IPS-15b (cell line): ENCODE results near the gene CDHR1.
"Not testable (repeated sequence)": the region's sequence is repeated elsewhere in the genome, so short reads cannot be mapped to it uniquely, and the experiment has no call there.

Experiments used
- H3K27me3 ChIP-seq: one replicate; pipeline ENCODE4 v1.6.1; 2013; ENCODE audit warnings: low read length; ENCODE audit not compliant: control insufficient read depth, insufficient read depth
- H3K36me3 ChIP-seq: one replicate; pipeline ENCODE4 v1.6.1; 2013; ENCODE audit warnings: low read length; ENCODE audit not compliant: control insufficient read depth, insufficient read depth
- H3K4me1 ChIP-seq: one replicate; pipeline ENCODE4 v1.6.1; 2013; ENCODE audit warnings: mild to moderate bottlenecking, low read length; ENCODE audit not compliant: control insufficient read depth, insufficient read depth
- H3K4me3 ChIP-seq: one replicate; pipeline ENCODE4 v1.5.1; 2013; ENCODE audit warnings: low read depth, low read length
- H3K9ac ChIP-seq: one replicate; pipeline ENCODE4 v1.6.1; 2013; ENCODE audit warnings: low read depth, mild to moderate bottlenecking, low read length
- H3K9me3 ChIP-seq: one replicate; pipeline ENCODE4 v1.6.1; 2013; ENCODE audit warnings: mild to moderate bottlenecking, low read length; ENCODE audit not compliant: control insufficient read depth, insufficient read depth

The CDHR1 gene

GRCh38 chr10:84160663-84161362 lies 33.5 kb upstream of the CDHR1 start:
- Histone ChIP-seq H3K27me3 (no peaks in the 10 kb centered on the region), H3K4me3 (no peak overlapping the region), H3K9me3 (no peaks in the 10 kb centered on the region), H3K4me1 (peaks cover 43% of the 10 kb centered on the region), H3K36me3 (no peaks in the 10 kb centered on the region), H3K9ac (no peak overlapping the region)

DNA sequence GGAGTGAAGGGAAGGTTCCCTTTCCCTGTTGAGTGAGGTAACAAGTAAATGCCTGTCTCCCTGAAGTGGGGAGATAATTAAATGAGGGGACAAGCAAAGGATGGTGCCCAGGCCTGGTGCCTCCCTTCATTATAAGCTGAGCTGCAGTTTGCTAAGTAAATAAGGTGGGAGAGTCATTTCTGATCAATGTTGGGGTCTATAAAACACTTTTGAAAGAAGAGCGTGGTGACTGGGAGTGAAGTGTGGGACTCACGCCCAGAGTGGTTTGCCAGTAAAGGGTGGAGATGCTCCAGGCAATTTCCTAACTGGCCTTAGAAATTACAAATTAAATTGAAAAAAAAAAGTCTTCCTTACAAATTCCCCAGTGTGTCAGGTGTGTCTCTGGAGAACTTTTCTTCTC lies 30.3 kb upstream of the CDHR1 start:
- Histone ChIP-seq H3K9ac (no peak overlapping the region), H3K36me3 (no peaks in the 10 kb centered on the region), H3K27me3 (no peaks in the 10 kb centered on the region), H3K4me3 (no peak overlapping the region), H3K4me1 (peaks cover 42% of the 10 kb centered on the region), H3K9me3 (no peaks in the 10 kb centered on the region)

DNA sequence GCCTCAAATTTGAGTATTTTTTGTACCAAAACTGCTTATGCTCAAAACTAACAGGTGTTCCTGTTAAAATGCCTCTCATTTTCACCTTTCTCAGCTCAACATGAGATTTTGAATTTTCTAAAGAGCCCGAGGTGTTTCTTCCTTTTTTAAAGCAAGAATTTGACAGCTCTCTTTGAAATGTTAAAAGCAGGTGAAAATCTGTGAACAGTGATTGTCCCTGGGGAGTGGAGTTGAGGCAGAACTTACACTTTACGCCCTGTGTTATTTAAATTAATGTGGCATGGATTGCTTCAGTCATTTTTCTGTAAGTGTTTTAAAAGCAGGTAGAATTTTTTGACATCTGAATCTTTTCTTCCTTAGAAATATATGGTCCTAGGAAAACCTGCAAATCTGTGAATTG lies 29.9 kb upstream of the CDHR1 start:
- Histone ChIP-seq H3K4me3 (no peak overlapping the region), H3K9ac (no peak overlapping the region), H3K4me1 (peaks cover 40% of the 10 kb centered on the region), H3K36me3 (no peaks in the 10 kb centered on the region), H3K9me3 (no peaks in the 10 kb centered on the region), H3K27me3 (no peaks in the 10 kb centered on the region)

DNA sequence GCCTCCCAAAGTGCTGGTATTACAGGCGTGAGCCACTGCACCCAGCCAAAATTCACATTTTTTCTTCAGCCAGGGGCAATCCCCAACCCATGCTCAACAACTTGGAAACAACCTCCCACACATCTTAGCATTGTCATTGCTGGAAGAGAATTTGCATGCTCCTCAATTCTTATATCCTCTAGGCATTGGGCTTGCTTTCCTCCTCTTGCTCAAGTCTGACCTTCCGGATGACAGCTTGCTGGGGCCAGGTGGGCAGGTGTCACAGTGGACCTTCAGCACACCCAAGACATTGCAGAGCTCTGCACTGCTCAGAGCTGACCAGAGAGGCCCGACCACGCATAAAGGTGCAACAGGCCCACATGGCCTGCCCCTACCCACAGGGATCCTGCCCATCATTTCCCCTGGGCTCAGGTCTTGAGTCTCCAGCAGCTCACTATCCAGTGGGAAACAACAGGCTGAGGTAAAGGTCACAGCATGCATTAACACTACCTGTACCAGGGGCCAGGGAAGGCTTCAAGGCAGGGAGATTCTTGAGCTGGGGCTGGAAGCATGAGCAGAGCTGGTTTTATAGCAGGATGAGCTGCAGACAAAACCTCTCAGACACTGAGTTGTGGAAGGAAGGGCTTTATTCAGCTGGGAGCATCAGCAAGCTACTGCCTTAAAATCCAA lies 27.6 kb upstream of the CDHR1 start:
- H3K4me1 ChIP-seq, result peaks cover 23% of the 10 kb centered on the region
- H3K36me3 ChIP-seq, result no peaks in the 10 kb centered on the region
- H3K9ac ChIP-seq, result no peak overlapping the region
- no peak overlapping the region for H3K4me3 ChIP-seq
- no peaks in the 10 kb centered on the region for H3K27me3 ChIP-seq
- no peaks in the 10 kb centered on the region for H3K9me3 ChIP-seq

- not testable (repeated sequence) for H3K4me3 ChIP-seq, H3K9ac ChIP-seq, H3K36me3 ChIP-seq, H3K9me3 ChIP-seq, H3K27me3 ChIP-seq
- peaks cover 23% of the 10 kb centered on the region for H3K4me1 ChIP-seq
These were observed 27.1 kb upstream of the CDHR1 start for GRCh38 chr10:84167289-84167653.

DNA sequence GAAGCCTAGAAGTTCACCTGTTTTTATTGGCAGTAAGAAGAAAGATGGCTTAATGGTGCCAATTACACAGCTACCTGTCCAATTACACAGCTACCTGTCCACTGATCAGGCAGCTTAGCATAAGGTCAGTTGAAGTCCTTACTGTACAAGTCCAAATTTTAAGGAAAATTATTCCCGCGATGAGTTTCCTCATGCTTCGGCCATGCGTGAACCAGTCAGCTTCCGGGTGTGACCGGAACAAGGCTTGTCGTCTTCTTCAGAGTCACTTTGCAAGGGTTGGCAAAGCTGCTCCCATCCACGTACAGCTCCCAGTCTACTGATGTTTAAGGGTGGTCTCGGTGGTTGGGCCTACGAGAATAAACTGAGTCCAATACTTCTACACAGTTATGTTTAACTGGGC lies 26.0 kb upstream of the CDHR1 start:
- H3K4me3 ChIP-seq, H3K9me3 ChIP-seq, H3K9ac ChIP-seq, H3K36me3 ChIP-seq, H3K27me3 ChIP-seq: not testable (repeated sequence)
- H3K4me1 ChIP-seq, result peaks cover 18% of the 10 kb centered on the region

GRCh38 chr10:84171237-84171636 lies 23.1 kb upstream of the CDHR1 start:
- H3K36me3 ChIP-seq, H3K9me3 ChIP-seq, H3K27me3 ChIP-seq, H3K9ac ChIP-seq, H3K4me3 ChIP-seq, H3K4me1 ChIP-seq: not testable (repeated sequence)

- H3K27me3 ChIP-seq, H3K36me3 ChIP-seq, H3K4me3 ChIP-seq, H3K9me3 ChIP-seq, H3K4me1 ChIP-seq, H3K9ac ChIP-seq: not testable (repeated sequence)
These were observed 22.5 kb upstream of the CDHR1 start for GRCh38 chr10:84171700-84172466.

GRCh38 chr10:84172467-84173356 lies 21.6 kb upstream of the CDHR1 start:
- Histone ChIP-seq H3K9ac (no peak overlapping the region), H3K4me1 (no peaks in the 10 kb centered on the region), H3K9me3 (no peaks in the 10 kb centered on the region), H3K36me3 (no peaks in the 10 kb centered on the region), H3K4me3 (no peak overlapping the region), H3K27me3 (no peaks in the 10 kb centered on the region)

- Histone ChIP-seq H3K27me3 (no peaks in the 10 kb centered on the region), H3K4me1 (no peaks in the 10 kb centered on the region), H3K9me3 (no peaks in the 10 kb centered on the region), H3K4me3 (no peak within 1 kb of the TSS), H3K36me3 (no peaks in the 10 kb centered on the region), H3K9ac (no peak within 1 kb of the TSS)
These were observed 20.8 kb upstream of the CDHR1 start, which contains the start of gene GPR15LG for GRCh38 chr10:84173501-84173929. GPR15LG (plus strand) TSS chr10:84173801; CDS start chr10:84173852, 51 bp downstream.

- H3K36me3 ChIP-seq, result no peaks in the 10 kb centered on the region
- no peaks in the 10 kb centered on the region for H3K27me3 ChIP-seq
- H3K9me3 ChIP-seq, result no peaks in the 10 kb centered on the region
- no peak overlapping the region for H3K9ac ChIP-seq
- no peaks in the 10 kb centered on the region for H3K4me1 ChIP-seq
- H3K4me3 ChIP-seq, result no peak overlapping the region
These were observed 18.9 kb upstream of the CDHR1 start for GRCh38 chr10:84175436-84175835.
